Endothelial cell of umbilical vein (primary cell): ENCODE measurements around the gene JAKMIP1. TPM values are rescaled to one million over a fixed set of nuclear protein-coding genes. Genes with fewer than 3 reads are reported as not detected.

Source experiments
- BruUV-seq: library from RNA; stranded (reverse); fragments of 400-500 nt; replicated peaks from 2 replicates; lab custom pipeline; 2021; lab: Mats Ljungman, UMichigan
- CTCF ChIA-PET: fragments of 300-600, 350-600 bp; sonication (Branson Sonifier 250); formaldehyde crosslinking; loops from one replicate; lab custom pipeline; 2021; ENCODE audit warnings: antibody characterized with exemption, inconsistent platforms; lab: Charles Lee
- POLR2A ChIA-PET: fragments of 300-600, 350-600 bp; sonication (Branson Sonifier 250); formaldehyde crosslinking; loops from one replicate; lab custom pipeline; 2021; ENCODE audit warnings: antibody characterized with exemption, inconsistent platforms; lab: Charles Lee
- DNase-seq: peaks from one replicate; pipeline ENCODE4 v3.0.0-alpha.2; 2011; ENCODE audit warnings: low read depth, low spot score
- FAIRE-seq: peaks from 2 replicates; lab custom pipeline; 2011; peaks lifted over from hg19 to GRCh38; lab: Jason Lieb, UNC
- H2AFZ ChIP-seq: 2 replicates; pipeline ENCODE4 v1.6.0; 2012; ENCODE audit warnings: low read depth, low read length, control low read depth, inconsistent platforms
- H3K27ac ChIP-seq: 2 replicates; pipeline ENCODE4 v1.5.1; 2011; ENCODE audit warnings: low read depth, mild to moderate bottlenecking, control low read depth, low read length, moderate library complexity; ENCODE audit not compliant: insufficient read depth
- H3K27me3 ChIP-seq, 2 experiments: 2 replicates each; pipeline versions ENCODE4 v1.6.0 to v1.6.1; 2011; ENCODE audit warnings: low read length in 2 of 2, mixed read lengths in 1 of 2; ENCODE audit not compliant: control insufficient read depth in 2 of 2, insufficient read depth in 2 of 2
- H3K36me3 ChIP-seq, 2 experiments: 2 replicates in 1 of 2; 3 replicates in 1 of 2; pipeline ENCODE4 v1.5.1; 2011; ENCODE audit warnings: low read length in 2 of 2, mild to moderate bottlenecking in 1 of 2, moderate library complexity in 1 of 2; ENCODE audit not compliant: control insufficient read depth in 2 of 2, insufficient read depth in 2 of 2; ENCODE audit errors: extremely low read depth in 1 of 2
- H3K4me1 ChIP-seq: 3 replicates; pipeline ENCODE4 v1.5.1; 2011; ENCODE audit warnings: mild to moderate bottlenecking, low read length; ENCODE audit not compliant: control insufficient read depth, insufficient read depth; ENCODE audit errors: extremely low read depth
- H3K4me2 ChIP-seq: 2 replicates; pipeline ENCODE4 v1.6.1; 2011; ENCODE audit warnings: low read length, control low read depth, mixed read lengths; ENCODE audit not compliant: insufficient read depth
- H3K4me3 ChIP-seq, 3 experiments: fragments of 200-600 bp in 1 of 3; sonication (generic), shearing (Covaris generic) in 1 of 3; replicated peaks in 1 of 3; 2 replicates each; pipeline ENCODE4 v1.5.1; 2011 to 2016; ENCODE audit warnings: control low read depth in 3 of 3, low read length in 3 of 3, mild to moderate bottlenecking in 2 of 3, inconsistent platforms in 1 of 3, low read depth in 1 of 3, moderate library complexity in 1 of 3; ENCODE audit not compliant: insufficient read depth in 1 of 3
- H3K79me2 ChIP-seq: 2 replicates; pipeline ENCODE4 v1.6.0; 2012; ENCODE audit warnings: low read length, inconsistent platforms; ENCODE audit not compliant: control insufficient read depth, insufficient read depth
- H3K9ac ChIP-seq: replicated peaks from 2 replicates; pipeline ENCODE3; 2011; ENCODE audit warnings: low read length, control low read depth; ENCODE audit not compliant: insufficient read depth; ENCODE audit errors: extremely low read depth
- H3K9me1 ChIP-seq: replicated peaks from 3 replicates; pipeline ENCODE4 v1.6.0; 2011; ENCODE audit warnings: mild to moderate bottlenecking, low read length; ENCODE audit not compliant: control insufficient read depth, insufficient read depth; ENCODE audit errors: extremely low read depth
- H3K9me3 ChIP-seq: replicated peaks from 2 replicates; pipeline ENCODE4 v1.5.1; 2012; ENCODE audit warnings: low read length, inconsistent platforms; ENCODE audit not compliant: control insufficient read depth, insufficient read depth
- H4K20me1 ChIP-seq: replicated peaks from 2 replicates; pipeline ENCODE3; 2011; ENCODE audit warnings: mild to moderate bottlenecking, low read length; ENCODE audit not compliant: control insufficient read depth, insufficient read depth; ENCODE audit errors: extremely low read depth
- CTCF ChIP-seq, 2 donors: IDR thresholded peaks; 1 replicate in 1 of 2; 2 replicates in 1 of 2; pipeline ENCODE4 v1.5.1; 2011; ENCODE audit warnings: low read length in 2 of 2, mild to moderate bottlenecking in 2 of 2, moderate library complexity in 2 of 2, control low read depth in 1 of 2, inconsistent platforms in 1 of 2, low read depth in 1 of 2; ENCODE audit not compliant: insufficient read depth in 1 of 2; ENCODE audit errors: extremely low read depth in 1 of 2
- EZH2 ChIP-seq: IDR thresholded peaks from 2 replicates; pipeline ENCODE4 v1.6.1; 2012; ENCODE audit warnings: borderline replicate concordance, low read depth, mild to moderate bottlenecking, moderate library complexity, low read length, inconsistent platforms; ENCODE audit not compliant: severe bottlenecking
- FOS ChIP-seq: IDR thresholded peaks from 2 replicates; pipeline ENCODE4 v1.6.1; 2011; ENCODE audit warnings: mild to moderate bottlenecking, low read length, moderate library complexity, borderline replicate concordance; ENCODE audit not compliant: insufficient read depth
- GATA2 ChIP-seq: IDR thresholded peaks from 2 replicates; pipeline ENCODE4 v1.7.0; 2011; ENCODE audit warnings: low read depth, mild to moderate bottlenecking, moderate library complexity, mixed read lengths, low read length; ENCODE audit not compliant: insufficient read length, insufficient read depth
- JUN ChIP-seq: IDR thresholded peaks from 2 replicates; pipeline ENCODE4 v1.6.1; 2011; ENCODE audit warnings: borderline replicate concordance, low read depth; ENCODE audit not compliant: insufficient read length, insufficient read depth
- MAX ChIP-seq: IDR thresholded peaks from 2 replicates; pipeline ENCODE4 v1.6.1; 2011; ENCODE audit not compliant: insufficient read depth, insufficient read length
- MYC ChIP-seq: IDR thresholded peaks from one replicate; pipeline ENCODE4 v1.6.1; 2011; ENCODE audit warnings: mild to moderate bottlenecking, low read depth, low read length
- POLR2A ChIP-seq: IDR thresholded peaks from 2 replicates; pipeline ENCODE4 v1.6.1; 2012; ENCODE audit warnings: low read depth, mild to moderate bottlenecking, control low read depth, low read length
- POLR2AphosphoS5 ChIP-seq: IDR thresholded peaks from 2 replicates; pipeline ENCODE4 v1.6.1; 2012; ENCODE audit warnings: low read depth, mild to moderate bottlenecking, control low read depth, low read length, moderate library complexity; ENCODE audit not compliant: insufficient read depth
- dilution Hi-C: fragments of 300-500 bp; cut with MboI; formaldehyde crosslinking; loops from one replicate; pipeline ENCODE4 v1.15.0; 2019; ENCODE audit warnings: low sequenced_read_pairs; ENCODE audit not compliant: extremely low pct_ligation_motif_present
- intact Hi-C: fragments of 100-400 bp; cut with micrococcal nuclease; formaldehyde crosslinking; loops from one replicate; pipeline ENCODE4 v1.10.0; 2022
- polyA plus RNA-seq, 4 experiments: library from polyadenylated mRNA; depleted of rRNA in 3 of 4; stranded (reverse) in 3 of 4; unstranded in 1 of 4; fragments of >200 nt; gene quantifications; 2 replicates each; pipeline versions ENCODE4 v1.2.1 to v1.2.3, GENCODE V29; 2011 to 2012; ENCODE audit warnings: missing spikeins in 1 of 4
- total RNA-seq: library from RNA; stranded (reverse); gene quantifications from 2 replicates; pipeline ENCODE4 v1.2.3, GENCODE V29; 2021

The JAKMIP1 gene
- total and polyA plus RNA-seq, 2 donors (not counting 3 experiments of a cell fraction or from before 2014, with no cell fraction given), result not detected

GRCh38 chr4:6192245-6192644 lies 8.1 kb downstream of the JAKMIP1 start:
- no peak overlapping the region for H3K9ac ChIP-seq
- TF ChIP-seq EZH2 (no peak), GATA2 (no peak), FOS (no peak), POLR2A (no peak), CTCF (IDR thresholded peaks at IDR 0.05; ENCODE audit: extremely low read depth in 1 of 2, insufficient read depth in 1 of 2, low read depth in 1 of 2, low read length in 2 of 2) (no peak), JUN (no peak), MAX (no peak), MYC (no peak), POLR2AphosphoS5 (no peak)
- H3K4me3 ChIP-seq, result no peak overlapping the region
- CTCF ChIA-PET, result no interaction called here
- FAIRE-seq (no peak), DNase-seq (no peak)
- no peak overlapping the region for H3K4me2 ChIP-seq
- intact Hi-C loops, result no loop called here
- POLR2A ChIA-PET, result no interaction called here
- H4K20me1 ChIP-seq, result no peaks in the 10 kb centered on the region
- H3K9me3 ChIP-seq, result no peaks in the 10 kb centered on the region
- BruUV-seq, result no TSS peak
- no peaks in the 10 kb centered on the region for H3K9me1 ChIP-seq
- H3K4me1 ChIP-seq, result no peaks in the 10 kb centered on the region
- H3K79me2 ChIP-seq, result no peaks in the 10 kb centered on the region
- no peak overlapping the region for H3K27ac ChIP-seq
- no peak overlapping the region for H2AFZ ChIP-seq
- H3K27me3 ChIP-seq, result no peaks in the 10 kb centered on the region
- dilution Hi-C loops, result no loop called here
- no peaks in the 10 kb centered on the region for H3K36me3 ChIP-seq
